ENCODE data around the gene ZP2. TPM values are rescaled to one million over a fixed set of nuclear protein-coding genes. Genes with fewer than 3 reads are reported as not detected.

The ZP2 gene
- total RNA-seq, 1 donor from 2014 or later = not detected

DNA sequence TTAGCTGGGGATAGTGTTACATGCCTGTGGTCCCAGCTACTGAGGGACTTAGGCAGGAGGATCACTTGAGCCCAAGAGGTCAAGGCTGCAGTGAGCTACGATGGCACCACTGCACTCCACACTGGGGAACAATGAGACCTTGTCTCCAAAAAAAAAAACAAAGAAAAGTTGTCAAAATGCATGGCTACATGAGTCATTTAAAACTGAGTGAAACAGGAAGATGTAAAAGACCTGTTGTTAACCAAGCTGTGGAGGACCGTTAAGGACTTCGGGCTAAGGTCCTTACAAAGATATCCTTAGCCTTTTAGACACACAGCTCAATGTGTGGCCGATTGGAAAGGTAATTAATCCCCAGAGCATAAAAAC is 25.1 kb downstream of the ZP2 start:
- H3K4me3 Mint-ChIP-seq (ENCODE audit: unreplicated experiment) = no peak overlapping the region
- no peaks in the 10 kb centered on the region for H3K9me3 Mint-ChIP-seq (ENCODE audit: unreplicated experiment)
- peaks cover 7% of the 10 kb centered on the region for H3K4me1 Mint-ChIP-seq (ENCODE audit: unreplicated experiment)
- no peak for DNase-seq (ENCODE audit: extremely low spot score, unreplicated experiment)
- H3K27ac Mint-ChIP-seq (ENCODE audit: unreplicated experiment) = no peak overlapping the region
- H3K36me3 Mint-ChIP-seq (ENCODE audit: unreplicated experiment) = peaks cover 6% of the 10 kb centered on the region
- no peaks in the 10 kb centered on the region for H3K27me3 Mint-ChIP-seq (ENCODE audit: unreplicated experiment)
- TF ChIP-seq, protein P1, sequence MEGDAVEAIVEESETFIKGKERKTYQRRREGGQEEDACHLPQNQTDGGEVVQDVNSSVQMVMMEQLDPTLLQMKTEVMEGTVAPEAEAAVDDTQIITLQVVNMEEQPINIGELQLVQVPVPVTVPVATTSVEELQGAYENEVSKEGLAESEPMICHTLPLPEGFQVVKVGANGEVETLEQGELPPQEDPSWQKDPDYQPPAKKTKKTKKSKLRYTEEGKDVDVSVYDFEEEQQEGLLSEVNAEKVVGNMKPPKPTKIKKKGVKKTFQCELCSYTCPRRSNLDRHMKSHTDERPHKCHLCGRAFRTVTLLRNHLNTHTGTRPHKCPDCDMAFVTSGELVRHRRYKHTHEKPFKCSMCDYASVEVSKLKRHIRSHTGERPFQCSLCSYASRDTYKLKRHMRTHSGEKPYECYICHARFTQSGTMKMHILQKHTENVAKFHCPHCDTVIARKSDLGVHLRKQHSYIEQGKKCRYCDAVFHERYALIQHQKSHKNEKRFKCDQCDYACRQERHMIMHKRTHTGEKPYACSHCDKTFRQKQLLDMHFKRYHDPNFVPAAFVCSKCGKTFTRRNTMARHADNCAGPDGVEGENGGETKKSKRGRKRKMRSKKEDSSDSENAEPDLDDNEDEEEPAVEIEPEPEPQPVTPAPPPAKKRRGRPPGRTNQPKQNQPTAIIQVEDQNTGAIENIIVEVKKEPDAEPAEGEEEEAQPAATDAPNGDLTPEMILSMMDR (IDR thresholded peaks at IDR 0.05) = no peak

DNA sequence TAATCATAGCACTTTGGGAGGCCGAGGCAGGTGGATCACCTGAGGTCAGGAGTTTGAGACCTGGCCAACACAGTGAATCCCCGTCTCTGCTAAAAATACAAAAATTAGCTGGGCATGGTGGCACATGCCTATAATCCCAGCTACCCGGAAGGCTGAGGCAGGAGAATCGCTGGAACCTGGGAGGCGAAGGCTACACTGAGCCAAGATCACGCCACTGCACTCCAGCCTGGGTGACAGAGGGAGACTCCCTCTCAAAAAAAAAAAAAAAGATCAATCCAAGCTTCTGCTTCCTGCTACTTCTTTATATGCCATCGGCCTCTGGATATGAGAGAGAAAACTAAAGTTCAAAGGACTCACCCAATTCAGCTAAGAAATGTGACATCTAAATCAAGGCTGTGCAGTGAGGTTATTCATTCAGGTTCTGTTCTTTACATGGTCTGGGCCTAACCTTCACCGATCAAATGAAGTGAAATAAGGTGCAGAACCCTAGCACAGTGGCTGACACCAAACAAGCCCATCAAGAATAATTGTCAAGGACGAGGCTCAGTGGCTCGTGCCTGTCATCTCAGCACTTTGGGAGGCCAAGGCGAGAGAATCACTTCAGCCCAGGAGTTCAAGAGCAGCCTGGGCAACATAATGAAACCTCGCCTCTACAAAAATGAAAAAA is 25.6 kb downstream of the ZP2 start:
- no peak for DNase-seq (ENCODE audit: extremely low spot score, unreplicated experiment)
- no peak overlapping the region for H3K27ac Mint-ChIP-seq (ENCODE audit: unreplicated experiment)
- TF ChIP-seq, protein P1 (IDR thresholded peaks at IDR 0.05) = no peak
- H3K4me1 Mint-ChIP-seq (ENCODE audit: unreplicated experiment) = peaks cover 7% of the 10 kb centered on the region
- H3K36me3 Mint-ChIP-seq (ENCODE audit: unreplicated experiment) = peaks cover 10% of the 10 kb centered on the region
- H3K4me3 Mint-ChIP-seq (ENCODE audit: unreplicated experiment) = no peak overlapping the region
- no peaks in the 10 kb centered on the region for H3K9me3 Mint-ChIP-seq (ENCODE audit: unreplicated experiment)
- H3K27me3 Mint-ChIP-seq (ENCODE audit: unreplicated experiment) = no peaks in the 10 kb centered on the region

DNA sequence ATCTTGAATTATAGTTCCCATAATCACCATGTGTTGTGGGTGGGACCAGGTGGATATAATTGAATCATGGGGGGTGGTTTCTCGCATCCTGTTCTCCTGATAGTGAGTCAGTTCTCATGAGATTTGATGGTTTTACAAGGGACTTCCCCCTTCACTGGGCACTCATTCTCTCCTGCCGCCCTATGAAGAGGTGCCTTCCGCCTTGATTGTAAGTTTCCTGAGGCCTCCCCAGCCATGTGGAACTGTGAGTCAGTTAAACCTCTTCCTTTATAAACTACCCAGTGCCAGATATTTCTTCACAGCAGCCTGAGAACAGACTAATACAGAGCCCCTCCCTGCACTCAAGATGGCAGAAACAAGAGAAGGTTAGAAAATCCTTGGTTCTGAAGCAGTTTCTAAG is 26.5 kb downstream of the ZP2 start:
- Mint-ChIP-seq H3K4me3 (ENCODE audit: unreplicated experiment) (no peak overlapping the region), H3K9me3 (ENCODE audit: unreplicated experiment) (no peaks in the 10 kb centered on the region), H3K4me1 (ENCODE audit: unreplicated experiment) (peaks cover 7% of the 10 kb centered on the region)

DNA sequence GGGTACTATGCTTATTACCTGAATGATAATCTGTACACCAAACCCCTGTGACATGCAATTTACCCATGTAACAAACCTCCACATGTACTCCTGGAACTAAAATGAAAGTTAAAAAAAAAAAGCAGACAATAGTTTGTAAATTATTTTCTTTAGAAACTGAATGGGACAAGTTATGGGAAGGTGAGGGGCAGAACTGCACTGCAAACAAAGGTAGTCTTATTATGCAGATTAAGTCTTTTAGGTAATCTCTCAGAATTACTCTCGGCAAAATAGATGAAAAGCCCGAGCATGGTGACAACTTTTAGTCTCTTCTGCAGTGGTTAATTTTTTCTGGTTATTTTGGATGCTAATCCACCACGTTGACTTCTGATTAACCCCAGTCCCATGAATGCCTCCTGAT is 27.4 kb downstream of the ZP2 start:
- H3K36me3 Mint-ChIP-seq (ENCODE audit: unreplicated experiment) = peaks cover 20% of the 10 kb centered on the region
- TF ChIP-seq, protein P1 (IDR thresholded peaks at IDR 0.05) = no peak
- H3K4me3 Mint-ChIP-seq (ENCODE audit: unreplicated experiment) = no peak overlapping the region
- no peaks in the 10 kb centered on the region for H3K27me3 Mint-ChIP-seq (ENCODE audit: unreplicated experiment)
- no peak overlapping the region for H3K27ac Mint-ChIP-seq (ENCODE audit: unreplicated experiment)
- peaks cover 7% of the 10 kb centered on the region for H3K4me1 Mint-ChIP-seq (ENCODE audit: unreplicated experiment)
- H3K9me3 Mint-ChIP-seq (ENCODE audit: unreplicated experiment) = no peaks in the 10 kb centered on the region
- no peak for DNase-seq (ENCODE audit: extremely low spot score, unreplicated experiment)

More for the DNA sequence above, 26.5 kb downstream of the ZP2 start:
- no peak for DNase-seq (ENCODE audit: extremely low spot score, unreplicated experiment)
- TF ChIP-seq, protein P1 (IDR thresholded peaks at IDR 0.05) = no peak
- H3K27me3 Mint-ChIP-seq (ENCODE audit: unreplicated experiment) = no peaks in the 10 kb centered on the region
- peaks cover 14% of the 10 kb centered on the region for H3K36me3 Mint-ChIP-seq (ENCODE audit: unreplicated experiment)
- H3K27ac Mint-ChIP-seq (ENCODE audit: unreplicated experiment) = no peak overlapping the region

DNA sequence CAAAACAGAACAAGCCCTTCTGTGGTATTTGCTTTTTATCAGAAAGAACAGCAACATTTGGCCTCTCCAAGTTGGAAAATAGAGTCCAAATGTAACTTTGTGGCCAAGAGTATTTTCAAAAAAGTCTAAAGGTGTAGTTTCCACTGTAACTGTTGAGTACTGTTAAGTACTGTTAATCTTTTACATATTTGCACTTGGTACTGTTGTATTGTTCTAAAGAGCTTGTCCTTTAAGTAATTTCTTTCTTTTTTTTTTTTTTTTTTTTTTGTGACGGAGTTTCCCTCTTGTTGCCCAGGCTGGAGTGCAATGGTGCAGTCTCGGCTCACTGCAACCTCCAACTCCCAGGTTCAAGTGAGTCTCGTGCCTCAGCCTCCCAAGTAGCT is 31.4 kb downstream of the ZP2 start:
- H3K4me1 Mint-ChIP-seq (ENCODE audit: unreplicated experiment) = no peaks in the 10 kb centered on the region
- peaks cover 26% of the 10 kb centered on the region for H3K36me3 Mint-ChIP-seq (ENCODE audit: unreplicated experiment)
- TF ChIP-seq, protein P1 (IDR thresholded peaks at IDR 0.05) = no peak
- no peak overlapping the region for H3K4me3 Mint-ChIP-seq (ENCODE audit: unreplicated experiment)
- no peaks in the 10 kb centered on the region for H3K27me3 Mint-ChIP-seq (ENCODE audit: unreplicated experiment)
- no peak for DNase-seq (ENCODE audit: extremely low spot score, unreplicated experiment)
- no peaks in the 10 kb centered on the region for H3K9me3 Mint-ChIP-seq (ENCODE audit: unreplicated experiment)
- no peak overlapping the region for H3K27ac Mint-ChIP-seq (ENCODE audit: unreplicated experiment)

Data from osteocyte (in vitro differentiated cells).